Testis (tissue), 2 donors: ENCODE results near the gene SLC8B1.

Source experiments
- CTCF ChIP-seq, 3 experiments: fragments of 450-650 bp in 2 of 3; fragments of 200-600 bp in 1 of 3; sonication (generic) in 1 of 3; IDR thresholded peaks; one replicate each; pipeline ENCODE4 v1.5.1; 2016 to 2019; ENCODE audit warnings: antibody characterized with exemption in 3 of 3, mild to moderate bottlenecking in 2 of 3, moderate library complexity in 1 of 3
- POLR2A ChIP-seq: fragments of 450-650 bp; IDR thresholded peaks from one replicate; pipeline ENCODE4 v1.6.1; 2017; ENCODE audit warnings: antibody characterized with exemption, mild to moderate bottlenecking, moderate library complexity

- TF ChIP-seq CTCF (IDR thresholded peaks at IDR 0.05) (no peak), POLR2A (no peak)
These were observed 84.9 kb downstream of the SLC8B1 start for GRCh38 chr12:113250045-113250444.
